GM21825 (cell line): ENCODE results near the gene KIF26B.
"Not testable (repeated sequence)": the region's sequence is repeated elsewhere in the genome, so short reads cannot be mapped to it uniquely, and the experiment has no call there.

Experiments used
- ATAC-seq: cut with Tn5 transposase; IDR thresholded peaks from one replicate; pipeline ENCODE4 v1.9.1; 2021; ENCODE audit warnings: mild to moderate bottlenecking, moderate library complexity; ENCODE audit not compliant: unreplicated experiment

The KIF26B gene

GRCh38 chr1:245707941-245708340 lies 553.2 kb downstream of the KIF26B start:
- ATAC-seq: no peak

GRCh38 chr1:245710961-245711903 lies 556.4 kb downstream of the KIF26B start:
- no peak for ATAC-seq

GRCh38 chr1:245714027-245714426 lies 559.2 kb downstream of the KIF26B start:
- not testable (repeated sequence) for ATAC-seq

- ATAC-seq: no peak
Measured at GRCh38 chr1:245715291-245715701, 560.5 kb downstream of the KIF26B start.

GRCh38 chr1:245715970-245716369 lies 561.2 kb downstream of the KIF26B start:
- ATAC-seq: no peak

GRCh38 chr1:245716561-245716960 lies 561.8 kb downstream of the KIF26B start:
- no peak for ATAC-seq

- no peak for ATAC-seq
Measured at GRCh38 chr1:245717611-245718010, 562.8 kb downstream of the KIF26B start.

GRCh38 chr1:245718123-245718522 lies 563.3 kb downstream of the KIF26B start:
- ATAC-seq: no peak

- ATAC-seq: no peak
Measured at GRCh38 chr1:245718951-245719350, 564.2 kb downstream of the KIF26B start.

- no peak for ATAC-seq
Measured at GRCh38 chr1:245721488-245721887, 566.7 kb downstream of the KIF26B start.

GRCh38 chr1:245728035-245728434 lies 573.2 kb downstream of the KIF26B start:
- not testable (repeated sequence) for ATAC-seq

GRCh38 chr1:245730801-245731200 lies 576.0 kb downstream of the KIF26B start:
- no peak for ATAC-seq

GRCh38 chr1:245740336-245740735 lies 585.6 kb downstream of the KIF26B start:
- not testable (repeated sequence) for ATAC-seq

GRCh38 chr1:245742896-245743295 lies 588.1 kb downstream of the KIF26B start:
- no peak for ATAC-seq

GRCh38 chr1:245748240-245748639 lies 593.5 kb downstream of the KIF26B start:
- ATAC-seq: no peak

GRCh38 chr1:245748646-245749045 lies 593.9 kb downstream of the KIF26B start:
- no peak for ATAC-seq

GRCh38 chr1:245749053-245749452 lies 594.3 kb downstream of the KIF26B start:
- no peak for ATAC-seq

GRCh38 chr1:245750261-245750660 lies 595.5 kb downstream of the KIF26B start:
- no peak for ATAC-seq

GRCh38 chr1:245751116-245751515 lies 596.3 kb downstream of the KIF26B start:
- ATAC-seq: no peak

- no peak for ATAC-seq
Measured at GRCh38 chr1:245751726-245752470, 597.1 kb downstream of the KIF26B start.

- no peak for ATAC-seq
Measured at GRCh38 chr1:245752561-245752960, 597.8 kb downstream of the KIF26B start.

- no peak for ATAC-seq
Measured at GRCh38 chr1:245753807-245754206, 599.0 kb downstream of the KIF26B start.
